ENCODE measurements around the gene COMT.

DNA sequence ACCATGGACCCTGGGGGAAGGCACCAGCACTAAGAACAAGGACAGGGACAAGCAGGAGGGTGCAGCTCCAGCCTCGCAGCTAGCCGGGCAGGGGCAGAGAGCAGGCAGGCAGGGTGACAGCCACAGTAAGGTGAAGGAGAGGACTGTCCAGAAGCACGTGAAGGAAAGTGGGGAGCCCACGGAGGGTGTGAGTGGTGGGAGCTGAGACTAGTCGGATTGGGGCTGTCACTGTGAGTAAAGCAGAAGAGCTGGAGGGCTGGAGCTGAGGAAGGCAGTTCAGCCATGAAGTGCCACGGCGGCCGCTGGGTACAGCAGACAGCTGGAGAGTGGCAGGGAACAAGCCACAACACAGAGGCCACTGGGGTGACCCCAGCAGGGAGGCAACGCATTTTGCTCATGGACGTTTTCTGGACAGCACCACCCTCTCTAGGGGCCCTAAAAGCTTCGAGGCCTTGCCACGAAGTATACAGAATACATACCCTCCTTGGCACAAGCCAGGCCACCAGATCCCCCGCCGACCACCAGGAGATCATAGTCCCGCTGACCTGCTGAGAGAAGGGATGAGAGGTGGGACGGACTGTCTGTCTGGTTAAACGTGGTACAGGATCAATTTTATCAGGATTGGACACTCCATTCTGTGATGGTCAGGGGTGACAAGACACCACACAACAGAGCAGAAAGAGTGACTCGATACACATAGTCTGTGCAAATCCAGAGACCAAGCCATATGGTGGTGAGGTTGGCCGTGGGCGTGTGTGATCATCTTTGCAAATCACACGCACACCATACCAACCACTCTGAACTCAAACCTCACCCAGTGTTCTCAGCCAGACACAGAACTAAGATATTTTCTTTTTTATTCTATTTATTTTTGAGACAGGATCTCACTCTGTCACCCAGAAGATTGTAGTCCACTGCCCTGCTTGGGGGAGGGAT lies 10.8 kb upstream of the COMT start:
- TF ChIP-seq EZH2 (IDR thresholded peaks at IDR 0.05; ENCODE audit: insufficient read depth, poor library complexity, severe bottlenecking), result no peak
- no peak for TF ChIP-seq EZH2phosphoT487 (IDR thresholded peaks at IDR 0.05; ENCODE audit: insufficient read depth, low read depth)
